ENCODE results near the gene TNC.

The TNC gene

GRCh38 chr9:115099901-115100300 lies 18.1 kb downstream of the TNC start:
- DNase-seq (no peak), ATAC-seq (no peak)

GRCh38 chr9:115098226-115098965 lies 19.6 kb downstream of the TNC start:
- ATAC-seq = no peak
- no peak for DNase-seq

GRCh38 chr9:115093520-115093919 lies 24.4 kb downstream of the TNC start:
- ATAC-seq (no peak), DNase-seq (no peak)

- ATAC-seq (no peak), DNase-seq (no peak)
Measured at GRCh38 chr9:115090486-115090885, 27.5 kb downstream of the TNC start.

DNA sequence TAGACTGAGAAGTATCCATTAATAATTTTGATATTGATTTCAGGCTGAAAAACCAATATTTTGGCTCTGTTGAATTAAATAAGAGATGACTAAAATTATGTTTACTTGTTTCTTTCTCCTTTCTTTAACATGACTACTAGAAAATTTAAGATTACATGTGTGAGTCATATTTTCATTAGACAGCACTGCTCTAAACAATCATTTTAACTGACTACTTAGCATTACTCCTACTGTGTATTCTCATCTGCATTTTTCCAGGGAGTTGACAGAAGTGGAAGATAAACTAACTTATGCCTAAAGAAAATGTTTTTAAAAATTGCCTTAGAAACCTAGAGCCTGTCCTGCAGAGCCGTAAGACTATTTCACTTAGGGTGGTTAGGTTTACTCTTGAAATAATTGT lies 29.1 kb downstream of the TNC start:
- ATAC-seq = no peak
- no peak for DNase-seq

- ATAC-seq (no peak), DNase-seq (no peak)
Measured at GRCh38 chr9:115086886-115087285, 31.1 kb downstream of the TNC start.

DNA sequence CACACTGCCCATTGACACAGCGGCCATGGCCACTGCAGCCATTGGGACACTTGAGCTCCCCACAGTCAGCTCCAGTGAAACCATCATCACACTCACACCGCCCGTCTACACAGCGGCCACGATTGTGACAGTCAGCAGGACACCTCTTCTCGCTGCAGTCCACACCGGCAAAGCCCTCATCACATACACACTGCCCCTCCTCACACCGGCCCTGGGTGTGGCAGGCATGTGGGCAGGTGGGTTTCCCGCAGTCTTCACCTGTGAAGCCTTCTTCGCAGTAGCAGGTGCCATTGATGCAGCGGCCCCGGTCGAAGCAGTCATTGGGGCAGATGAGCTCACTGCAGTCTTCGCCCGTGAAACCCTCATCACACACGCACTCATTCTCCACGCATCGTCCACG lies 31.5 kb downstream of the TNC start:
- DNase-seq = no peak
- ATAC-seq = peak; percentile 36

GRCh38 chr9:115085773-115086377 lies 32.1 kb downstream of the TNC start:
- ATAC-seq = no peak
- no peak for DNase-seq

DNA sequence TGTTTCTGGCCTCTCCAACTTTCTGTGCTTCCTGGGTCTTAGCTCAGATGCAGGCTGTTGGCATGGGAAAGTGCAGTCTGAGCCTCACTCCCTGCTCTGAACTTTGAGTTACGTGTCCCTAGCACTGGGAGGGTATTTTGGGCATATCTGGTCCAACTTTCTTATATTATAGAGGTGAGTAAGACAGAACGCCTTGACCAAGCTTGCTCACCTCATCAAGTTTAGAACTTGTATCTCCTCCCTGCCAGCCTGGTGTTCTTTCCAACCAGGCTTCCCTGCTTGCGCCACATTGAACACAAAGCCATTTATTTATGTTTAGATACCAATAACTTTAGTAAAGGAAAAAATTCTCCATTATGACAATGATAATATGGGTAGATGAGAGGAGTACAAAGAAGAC lies 33.2 kb downstream of the TNC start:
- no peak for DNase-seq
- no peak for ATAC-seq

GRCh38 chr9:115084157-115084556 lies 33.8 kb downstream of the TNC start:
- DNase-seq (no peak), ATAC-seq (no peak)

DNA sequence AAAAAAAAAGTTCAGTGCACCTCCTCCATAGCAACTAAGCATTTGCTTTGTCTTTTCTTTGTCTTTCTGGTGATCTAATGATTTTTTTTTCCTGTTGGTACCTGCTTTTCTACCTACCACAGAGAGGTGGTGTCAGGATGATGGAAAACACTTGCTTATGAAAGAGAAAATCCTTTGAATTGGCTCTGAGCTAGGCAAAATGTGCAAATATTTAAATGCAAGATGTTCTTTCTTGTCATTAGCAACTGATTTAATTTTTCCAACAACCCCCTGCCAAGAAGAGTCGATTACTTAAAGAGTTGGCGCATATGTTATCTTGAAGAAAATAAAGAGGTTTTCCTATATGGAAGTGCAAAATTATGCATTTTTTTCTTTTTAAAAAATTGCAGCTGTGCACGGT lies 37.7 kb downstream of the TNC start:
- ATAC-seq (no peak), DNase-seq (no peak)

- ATAC-seq = no peak
- DNase-seq = no peak
Measured at GRCh38 chr9:115079156-115079555, 38.8 kb downstream of the TNC start.

GRCh38 chr9:115073456-115073855 lies 44.5 kb downstream of the TNC start:
- DNase-seq (no peak), ATAC-seq (no peak)

GRCh38 chr9:115071176-115071575 lies 46.8 kb downstream of the TNC start:
- no peak for DNase-seq
- no peak for ATAC-seq

DNA sequence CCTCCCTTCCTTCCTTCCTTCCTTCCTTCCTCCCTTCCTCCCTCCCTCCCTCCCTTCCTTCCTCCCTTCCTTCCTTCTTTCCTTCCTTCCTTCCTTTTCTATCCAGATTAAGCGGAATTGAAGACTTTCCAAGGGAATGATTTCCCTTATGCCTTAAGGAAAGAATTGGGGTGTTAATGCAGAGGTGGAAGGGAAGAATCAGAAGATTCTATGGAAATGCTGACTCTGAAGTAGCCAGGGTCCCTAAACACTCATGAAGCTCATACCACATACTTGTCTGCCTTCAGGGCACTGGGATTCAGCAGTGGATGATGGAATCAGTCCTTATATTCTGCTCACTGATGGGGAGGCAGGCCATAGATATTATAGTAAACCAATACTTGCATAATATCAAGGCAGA lies 48.2 kb downstream of the TNC start:
- no peak for DNase-seq
- ATAC-seq = no peak

DNA sequence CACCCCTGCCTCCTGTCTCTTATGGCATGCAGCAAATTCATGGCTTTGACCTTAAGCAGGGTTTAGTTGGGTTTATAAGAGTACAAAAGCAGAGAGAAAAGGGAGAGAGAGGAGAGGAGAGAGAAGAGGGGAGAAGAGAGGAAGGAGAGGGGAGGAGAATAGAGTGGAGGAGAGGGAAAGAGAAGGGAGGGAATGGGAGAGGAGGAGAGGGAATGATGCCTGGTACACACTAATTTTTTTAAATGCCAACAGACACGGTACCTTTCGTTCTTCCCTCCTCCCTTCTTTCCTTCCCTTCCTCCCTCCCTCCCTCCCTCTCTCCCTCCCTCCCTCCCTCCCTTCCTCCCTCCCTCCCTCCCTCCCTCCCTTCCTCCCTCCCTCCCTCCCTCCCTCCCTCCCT lies 48.7 kb downstream of the TNC start:
- DNase-seq (no peak), ATAC-seq (no peak)

GRCh38 chr9:115068031-115068430 lies 49.9 kb downstream of the TNC start:
- ATAC-seq (no peak), DNase-seq (no peak)

- DNase-seq (no peak), ATAC-seq (no peak)
Measured at GRCh38 chr9:115063058-115063845, 54.7 kb downstream of the TNC start.

- DNase-seq = no peak
- ATAC-seq = no peak
Measured at GRCh38 chr9:115058684-115059315, 59.2 kb downstream of the TNC start.

GRCh38 chr9:115058175-115058574 lies 59.8 kb downstream of the TNC start:
- DNase-seq (no peak), ATAC-seq (no peak)

DNA sequence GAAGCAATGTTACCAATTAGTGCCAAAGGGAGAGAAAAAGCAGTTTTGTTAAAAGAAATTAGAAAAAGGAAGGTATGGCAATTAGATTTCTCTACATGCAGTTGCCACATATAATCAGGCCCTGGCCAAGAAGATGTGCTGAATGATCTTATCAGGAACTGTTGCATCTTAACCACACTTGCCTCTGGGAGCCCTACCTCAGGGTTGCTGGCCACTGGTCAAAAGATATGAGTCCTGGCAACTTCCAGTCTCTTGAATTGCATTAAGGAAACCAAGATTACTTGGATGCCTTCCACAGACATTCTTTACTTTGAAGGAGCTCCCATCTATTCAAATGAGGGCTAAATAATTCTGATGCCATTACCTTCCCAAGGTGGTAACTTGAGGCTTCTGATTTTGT lies 60.4 kb downstream of the TNC start:
- DNase-seq (no peak), ATAC-seq (no peak)

DNA sequence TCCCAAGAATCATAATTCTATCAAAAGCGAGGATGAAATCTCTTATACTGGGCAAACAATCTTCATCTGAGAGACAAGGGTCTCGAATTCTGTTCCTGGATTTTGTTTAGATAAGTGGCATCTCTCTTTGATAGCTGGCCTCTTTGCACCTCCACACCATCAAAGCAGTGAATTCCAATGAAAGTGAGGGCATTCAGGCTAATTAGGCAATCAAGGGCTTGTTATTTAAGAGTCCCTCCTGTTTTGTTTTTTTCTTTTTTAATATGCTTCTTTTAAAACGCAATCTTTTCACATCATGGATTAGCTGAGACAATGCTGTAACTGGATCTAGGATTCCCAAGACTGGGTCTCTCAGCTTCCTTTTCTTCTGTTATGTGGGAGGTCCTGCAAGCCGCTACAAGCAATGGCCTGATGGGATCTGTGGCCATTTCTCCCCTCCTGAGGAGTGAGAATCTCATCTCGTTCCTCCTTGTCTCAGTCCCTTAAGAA lies 67.9 kb downstream of the TNC start:
- DNase-seq = no peak
- ATAC-seq = no peak

- DNase-seq (no peak), ATAC-seq (no peak)
Measured at GRCh38 chr9:115046824-115047223, 71.1 kb downstream of the TNC start.

Measured in stimulated activated naive CD8-positive, alpha-beta T cell treated with anti-CD3 and anti-CD28 coated beads, Interleukin-15, Interleukin-2, amounts not matched to agents 100 U/mL and 50 U/mL, for 24 hours (primary cell).